GM12892 (cell line): ENCODE measurements around the gene DPCD.
A peak's percentile ranks its signal among the peaks of the same experiment; 100 is the strongest.

Experiments
- DNase-seq: peaks from one replicate; pipeline ENCODE4 v3.0.0; 2011; ENCODE audit not compliant: insufficient read length
- FAIRE-seq: peaks from 2 replicates; lab custom pipeline; 2011; peaks lifted over from hg19 to GRCh38; lab: Jason Lieb, UNC
- POLR2A ChIP-seq: IDR thresholded peaks from 2 replicates; pipeline ENCODE4 v1.6.1; 2011; ENCODE audit warnings: low read depth, low read length, control low read depth
- POLR2AphosphoS5 ChIP-seq: IDR thresholded peaks from 2 replicates; pipeline ENCODE4 v1.6.1; 2011; ENCODE audit warnings: low read depth, low read length, control low read depth
- TAF1 ChIP-seq: IDR thresholded peaks from 2 replicates; pipeline ENCODE4 v1.6.1; 2011; ENCODE audit warnings: low read depth, mild to moderate bottlenecking, control low read depth, low read length, borderline replicate concordance

Gene DPCD

GRCh38 chr10:101607124-101607523, 19.0 kb downstream of the DPCD start:
- DNase-seq = no peak
- TF ChIP-seq POLR2AphosphoS5 = no peak
- TF ChIP-seq POLR2A = no peak
- TF ChIP-seq TAF1 = no peak
- no peak for FAIRE-seq

GRCh38 chr10:101609481-101609880, 21.4 kb downstream of the DPCD start:
- no peak for TF ChIP-seq POLR2AphosphoS5
- no peak for TF ChIP-seq POLR2A
- no peak for TF ChIP-seq TAF1
- FAIRE-seq (no peak), DNase-seq (no peak)

GRCh38 chr10:101611096-101611905, 23.2 kb downstream of the DPCD start:
- TF ChIP-seq POLR2A = no peak
- no peak for TF ChIP-seq POLR2AphosphoS5
- no peak for TF ChIP-seq TAF1
- DNase-seq = no peak
- no peak for FAIRE-seq

- FAIRE-seq = no peak
- no peak for DNase-seq
- no peak for TF ChIP-seq TAF1
- no peak for TF ChIP-seq POLR2A
- TF ChIP-seq POLR2AphosphoS5 = no peak
These were observed 24.0 kb downstream of the DPCD start for GRCh38 chr10:101612086-101612485.

- TF ChIP-seq TAF1 = no peak
- DNase-seq = no peak
- FAIRE-seq = no peak
These were observed 24.8 kb downstream of the DPCD start for GRCh38 chr10:101612872-101613271.

GRCh38 chr10:101613646-101614045, 25.5 kb downstream of the DPCD start:
- FAIRE-seq = no peak
- DNase-seq = no peak
- TF ChIP-seq TAF1 (no peak), POLR2AphosphoS5 (no peak), POLR2A (no peak)

GRCh38 chr10:101614663-101615524, 26.8 kb downstream of the DPCD start:
- TF ChIP-seq POLR2A (no peak), TAF1 (no peak), POLR2AphosphoS5 (no peak)
- FAIRE-seq (no peak), DNase-seq (no peak)

GRCh38 chr10:101615525-101616116, 27.5 kb downstream of the DPCD start:
- no peak for DNase-seq
- FAIRE-seq = no peak
- TF ChIP-seq POLR2AphosphoS5 (no peak), POLR2A (no peak), TAF1 (no peak)

GRCh38 chr10:101616415-101617101, 28.4 kb downstream of the DPCD start:
- FAIRE-seq = no peak
- no peak for TF ChIP-seq TAF1
- TF ChIP-seq POLR2AphosphoS5 = no peak
- TF ChIP-seq POLR2A = no peak

GRCh38 chr10:101617102-101617823, 29.1 kb downstream of the DPCD start:
- no peak for TF ChIP-seq POLR2A
- FAIRE-seq (peak; percentile 50), DNase-seq (peak; percentile 42)

More at GRCh38 chr10:101616415-101617101, 28.4 kb downstream of the DPCD start:
- DNase-seq = no peak

GRCh38 chr10:101617824-101618568, 29.9 kb downstream of the DPCD start:
- TF ChIP-seq TAF1 (no peak), POLR2AphosphoS5 (no peak), POLR2A (no peak)
- DNase-seq (no peak), FAIRE-seq (no peak)
